Vagina (tissue), 2 donors: ENCODE measurements around the gene CPSF7.

Source experiments
- POLR2A ChIP-seq, 2 donors: fragments of 450-650 bp; IDR thresholded peaks; one replicate each; pipeline ENCODE4 v1.6.1; 2017; ENCODE audit warnings: antibody characterized with exemption in 2 of 2, mild to moderate bottlenecking in 2 of 2, moderate library complexity in 2 of 2
- POLR2AphosphoS5 ChIP-seq, 2 donors: sonication (generic); formaldehyde crosslinking; IDR thresholded peaks; one replicate each; pipeline ENCODE4 v1.9.0; 2017; ENCODE audit warnings: antibody characterized with exemption in 2 of 2, mild to moderate bottlenecking in 2 of 2, low read depth in 1 of 2; ENCODE audit not compliant: insufficient read depth in 1 of 2
- TF ChIP-seq, protein P1 (sequence below), 3 experiments: fragments of 450-650 bp in 2 of 3; fragments of 200-600 bp in 1 of 3; sonication (generic) in 1 of 3; IDR thresholded peaks; one replicate each; pipeline ENCODE4 v1.5.1; 2017 to 2019; ENCODE audit warnings: antibody characterized with exemption in 3 of 3, mild to moderate bottlenecking in 2 of 3, moderate library complexity in 2 of 3

DNA sequence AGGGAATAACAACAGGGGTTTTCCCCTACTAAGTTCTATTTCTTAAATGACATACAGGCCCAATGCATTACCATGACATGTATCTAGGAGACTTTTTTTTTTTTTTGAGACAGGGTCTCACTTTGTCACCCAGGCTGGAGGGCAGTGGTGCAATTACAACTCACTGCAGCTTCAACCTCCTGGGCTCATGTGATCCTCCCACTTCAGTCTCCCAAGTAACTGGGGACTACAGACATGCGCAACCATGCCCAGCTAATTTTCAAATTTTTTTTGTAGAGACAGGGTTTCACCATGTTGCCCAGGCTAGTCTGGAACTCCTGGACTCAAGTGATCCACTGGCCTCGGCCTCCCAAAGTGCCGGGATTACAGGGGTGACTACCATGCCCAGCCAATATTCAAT lies 7.5 kb downstream of the CPSF7 start:
- TF ChIP-seq, protein P1, sequence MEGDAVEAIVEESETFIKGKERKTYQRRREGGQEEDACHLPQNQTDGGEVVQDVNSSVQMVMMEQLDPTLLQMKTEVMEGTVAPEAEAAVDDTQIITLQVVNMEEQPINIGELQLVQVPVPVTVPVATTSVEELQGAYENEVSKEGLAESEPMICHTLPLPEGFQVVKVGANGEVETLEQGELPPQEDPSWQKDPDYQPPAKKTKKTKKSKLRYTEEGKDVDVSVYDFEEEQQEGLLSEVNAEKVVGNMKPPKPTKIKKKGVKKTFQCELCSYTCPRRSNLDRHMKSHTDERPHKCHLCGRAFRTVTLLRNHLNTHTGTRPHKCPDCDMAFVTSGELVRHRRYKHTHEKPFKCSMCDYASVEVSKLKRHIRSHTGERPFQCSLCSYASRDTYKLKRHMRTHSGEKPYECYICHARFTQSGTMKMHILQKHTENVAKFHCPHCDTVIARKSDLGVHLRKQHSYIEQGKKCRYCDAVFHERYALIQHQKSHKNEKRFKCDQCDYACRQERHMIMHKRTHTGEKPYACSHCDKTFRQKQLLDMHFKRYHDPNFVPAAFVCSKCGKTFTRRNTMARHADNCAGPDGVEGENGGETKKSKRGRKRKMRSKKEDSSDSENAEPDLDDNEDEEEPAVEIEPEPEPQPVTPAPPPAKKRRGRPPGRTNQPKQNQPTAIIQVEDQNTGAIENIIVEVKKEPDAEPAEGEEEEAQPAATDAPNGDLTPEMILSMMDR (IDR thresholded peaks at IDR 0.05) = no peak
- no peak for TF ChIP-seq POLR2A (IDR thresholded peaks at IDR 0.05)
- no peak for TF ChIP-seq POLR2AphosphoS5 (IDR thresholded peaks at IDR 0.05; ENCODE audit: insufficient read depth in 1 of 2, low read depth in 1 of 2)
